GM12873 (cell line): ENCODE data around the gene FYCO1.

Experiments used
- TF ChIP-seq, protein P1 (sequence below): IDR thresholded peaks from 2 replicates; pipeline ENCODE4 v1.5.1; 2012; ENCODE audit warnings: low read depth, mild to moderate bottlenecking, moderate library complexity, low read length, control low read depth; ENCODE audit not compliant: insufficient read depth; ENCODE audit errors: missing control alignments

Gene FYCO1

DNA sequence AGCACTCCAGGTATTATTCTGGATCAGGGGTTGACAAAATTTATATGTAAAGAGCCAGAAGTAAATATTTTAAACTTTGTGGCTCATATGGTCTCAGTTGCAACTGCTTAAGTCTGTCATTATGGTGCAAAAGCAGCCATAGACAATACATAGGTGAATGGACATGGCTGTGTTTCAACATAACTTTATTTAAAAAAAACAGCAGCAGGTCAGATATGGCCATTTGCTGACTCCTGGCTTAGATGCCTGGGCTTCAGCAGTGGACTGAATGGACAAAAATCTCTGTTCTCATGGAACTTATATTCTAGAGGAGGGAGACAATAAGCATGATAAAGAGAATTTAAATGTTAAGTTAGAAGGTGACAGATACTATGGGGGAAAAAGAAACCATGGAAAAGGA is 11.7 kb upstream of the FYCO1 start:
- TF ChIP-seq, protein P1, sequence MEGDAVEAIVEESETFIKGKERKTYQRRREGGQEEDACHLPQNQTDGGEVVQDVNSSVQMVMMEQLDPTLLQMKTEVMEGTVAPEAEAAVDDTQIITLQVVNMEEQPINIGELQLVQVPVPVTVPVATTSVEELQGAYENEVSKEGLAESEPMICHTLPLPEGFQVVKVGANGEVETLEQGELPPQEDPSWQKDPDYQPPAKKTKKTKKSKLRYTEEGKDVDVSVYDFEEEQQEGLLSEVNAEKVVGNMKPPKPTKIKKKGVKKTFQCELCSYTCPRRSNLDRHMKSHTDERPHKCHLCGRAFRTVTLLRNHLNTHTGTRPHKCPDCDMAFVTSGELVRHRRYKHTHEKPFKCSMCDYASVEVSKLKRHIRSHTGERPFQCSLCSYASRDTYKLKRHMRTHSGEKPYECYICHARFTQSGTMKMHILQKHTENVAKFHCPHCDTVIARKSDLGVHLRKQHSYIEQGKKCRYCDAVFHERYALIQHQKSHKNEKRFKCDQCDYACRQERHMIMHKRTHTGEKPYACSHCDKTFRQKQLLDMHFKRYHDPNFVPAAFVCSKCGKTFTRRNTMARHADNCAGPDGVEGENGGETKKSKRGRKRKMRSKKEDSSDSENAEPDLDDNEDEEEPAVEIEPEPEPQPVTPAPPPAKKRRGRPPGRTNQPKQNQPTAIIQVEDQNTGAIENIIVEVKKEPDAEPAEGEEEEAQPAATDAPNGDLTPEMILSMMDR, result no peak

DNA sequence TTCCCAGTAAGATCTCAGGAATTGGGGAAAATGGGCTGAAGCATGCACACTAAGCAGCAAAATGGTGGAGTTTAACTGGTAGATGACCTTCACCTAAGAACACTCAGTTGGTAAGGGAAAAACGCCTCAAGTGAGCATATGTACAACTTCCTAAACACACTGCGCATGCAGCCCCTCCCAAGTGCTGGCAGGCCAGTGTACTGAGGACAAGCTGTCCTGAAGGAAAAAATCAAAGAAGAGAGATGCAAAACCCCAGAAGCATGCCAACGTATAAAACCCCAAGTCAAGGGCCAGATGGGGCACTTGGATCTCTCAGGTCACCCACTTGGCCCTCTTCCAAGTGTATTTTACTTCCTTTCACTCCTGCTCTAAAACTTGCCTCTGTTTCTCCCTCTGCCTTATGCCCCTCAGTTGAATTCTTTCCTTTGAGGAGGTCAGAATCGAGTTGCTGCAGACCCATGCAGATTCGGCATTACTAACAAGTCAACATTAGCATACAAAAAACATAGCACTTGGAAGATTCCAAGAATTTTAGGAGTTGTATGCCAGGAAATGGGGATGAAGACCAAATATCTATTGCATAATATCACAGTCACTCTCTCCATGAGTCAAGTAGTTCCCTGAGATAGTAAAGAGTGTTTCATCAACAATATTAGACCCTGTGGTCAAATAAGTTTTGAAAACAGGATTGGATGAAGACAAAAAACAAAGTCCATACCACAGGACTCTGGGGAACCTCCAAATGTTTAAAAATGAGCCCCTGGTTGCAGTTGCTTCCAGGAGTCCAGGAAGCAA is 10.8 kb upstream of the FYCO1 start:
- TF ChIP-seq, protein P1, result no peak

DNA sequence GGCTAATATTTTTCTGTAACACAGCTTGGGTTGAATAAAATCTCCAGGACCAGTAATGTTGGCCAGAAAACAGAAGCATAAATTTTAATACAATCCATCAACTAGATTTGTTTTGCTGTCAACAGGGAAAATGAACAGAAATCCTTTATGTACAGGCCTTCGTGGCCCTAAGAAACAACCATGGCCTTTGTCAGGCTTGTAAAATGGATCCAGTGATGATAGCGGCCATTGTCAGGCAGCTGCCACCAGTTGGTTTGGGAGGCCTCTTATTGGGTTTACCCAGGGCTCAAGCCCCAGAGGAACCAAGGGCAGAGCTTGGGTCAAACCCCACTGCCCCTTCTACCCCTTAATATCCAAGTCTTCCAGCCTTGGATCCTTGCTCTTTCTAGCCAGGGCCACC is 5.6 kb upstream of the FYCO1 start:
- TF ChIP-seq, protein P1, result no peak

DNA sequence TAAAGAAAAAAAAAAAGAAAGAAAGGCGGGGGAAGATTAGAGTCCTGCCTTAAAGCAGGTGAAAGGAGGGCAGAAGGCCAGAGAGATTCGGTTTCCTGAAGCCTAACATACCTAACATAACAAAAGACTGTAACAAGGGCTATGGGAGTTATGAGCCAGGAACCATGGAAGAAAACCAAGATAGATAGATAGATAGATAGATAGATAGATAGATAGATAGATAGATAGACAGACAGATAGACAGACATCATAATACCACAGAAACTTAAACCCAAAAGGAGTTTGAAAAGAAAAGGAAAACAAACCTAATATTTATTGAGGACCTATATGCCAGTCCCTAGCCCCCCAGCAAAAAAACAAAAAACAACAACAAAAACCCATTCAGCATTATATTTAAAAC is 2.3 kb upstream of the FYCO1 start:
- TF ChIP-seq, protein P1, result no peak

DNA sequence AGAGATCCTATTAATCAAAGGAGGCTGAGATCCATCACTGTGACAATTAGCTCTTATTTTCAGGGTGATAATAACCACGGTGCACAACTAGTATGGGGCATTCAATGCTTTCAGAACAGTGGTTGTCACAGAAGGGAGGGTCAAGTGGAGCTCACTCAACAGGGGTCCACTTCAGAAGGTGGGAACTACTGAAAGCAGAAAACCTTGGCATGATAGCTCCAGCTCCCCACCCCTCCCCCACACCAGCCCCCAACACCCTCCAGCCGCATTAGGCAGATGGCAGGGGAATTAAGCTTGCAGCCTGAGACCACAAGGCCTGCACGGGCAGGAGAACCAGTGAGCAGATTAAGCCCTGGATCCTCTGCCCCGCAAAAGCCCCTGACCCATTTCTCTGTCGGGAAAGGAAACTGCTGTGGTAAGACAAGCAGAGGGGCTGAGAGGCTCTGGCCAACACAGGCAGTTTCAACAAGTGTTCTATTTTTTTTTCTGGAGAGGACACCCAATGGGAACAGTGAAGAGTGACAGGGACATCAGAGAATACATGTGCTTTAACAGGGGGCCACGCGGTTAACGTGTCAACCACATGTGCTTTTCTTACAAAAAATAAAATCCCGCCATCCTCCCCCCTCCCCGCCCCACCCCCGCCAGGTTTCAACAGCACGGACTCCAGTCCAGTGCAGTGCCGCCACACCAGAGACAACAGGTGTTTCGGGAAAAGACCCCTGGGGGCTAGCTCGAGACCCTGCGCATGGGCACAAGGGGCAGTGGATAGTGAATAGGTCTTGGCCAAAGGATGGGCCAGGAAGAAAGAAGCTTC is 997 bp downstream of the FYCO1 start:
- TF ChIP-seq, protein P1, result no peak

DNA sequence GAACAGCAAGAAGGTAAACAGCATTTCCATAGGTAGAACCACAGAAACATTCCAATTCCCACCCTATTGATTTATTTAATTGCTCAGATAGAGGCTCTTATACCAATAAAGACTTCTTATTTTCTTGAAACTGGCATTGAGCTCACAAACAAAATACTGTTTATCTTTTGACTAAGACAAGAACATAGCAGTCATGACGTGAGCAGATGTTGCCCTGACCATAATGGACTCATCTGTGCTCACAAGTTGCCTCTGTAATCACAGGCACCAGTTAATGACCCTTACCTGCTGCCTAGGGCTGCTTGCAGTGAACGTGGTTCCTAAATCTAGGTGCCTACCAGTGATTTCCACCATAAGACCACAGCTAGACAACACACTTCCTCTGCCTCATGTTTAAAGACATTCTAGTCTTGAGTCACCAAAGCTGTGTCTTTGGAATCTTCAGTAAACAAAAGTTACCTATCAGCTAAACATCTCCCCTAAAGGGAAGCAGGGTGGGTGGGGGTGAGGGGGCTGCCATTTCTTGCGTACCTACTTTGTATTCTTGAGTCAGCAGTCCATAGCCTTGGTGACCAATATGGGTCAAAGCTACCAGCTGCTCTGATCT is 2.1 kb downstream of the FYCO1 start:
- TF ChIP-seq, protein P1, result no peak

DNA sequence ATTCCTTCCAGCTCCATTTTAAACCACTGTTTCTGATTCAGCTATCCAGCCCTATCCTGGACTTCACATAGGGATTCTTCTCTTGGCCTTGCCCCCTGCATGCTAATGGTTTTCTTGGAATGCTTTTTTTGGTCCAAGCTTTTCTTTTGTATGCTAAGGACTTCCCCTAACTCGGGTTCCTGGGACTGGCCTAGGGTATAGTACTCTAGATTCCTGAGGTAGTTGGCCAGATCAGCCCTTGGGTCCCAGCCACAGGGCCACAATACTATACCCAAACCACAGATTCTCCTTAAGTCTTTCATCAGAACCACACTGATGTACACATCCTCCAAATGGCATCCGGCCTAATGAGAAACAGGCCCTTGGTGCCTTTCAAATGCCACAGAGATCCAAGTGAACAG is 2.8 kb downstream of the FYCO1 start:
- TF ChIP-seq, protein P1, result no peak
